Measurements from ENCODE around the gene LHX6. TPM values are rescaled to one million over a fixed set of nuclear protein-coding genes. Genes with fewer than 3 reads are reported as not detected.

Gene LHX6
- total RNA-seq, 4 donors from 2014 or later = 0.68 to 12.7 (median 1.4) TPM; not detected in 1

GRCh38 chr9:122212473-122213004, 16.2 kb downstream of the LHX6 start:
- Histone ChIP-seq H3K27ac (no peak overlapping the region), H3K27me3 (peaks cover 74% of the 10 kb centered on the region), H3K4me1 (peaks cover 11 to 13% (median 11%) of the 10 kb centered on the region in 4 donors), H3K36me3 (no peaks in the 10 kb centered on the region), H3K9me3 (no peaks in the 10 kb centered on the region), H3K4me3 (no peak overlapping the region)
- TF ChIP-seq POLR2A (IDR thresholded peaks at IDR 0.05) (no peak), POLR2AphosphoS5 (IDR thresholded peaks at IDR 0.05) (no peak), CTCF (IDR thresholded peaks at IDR 0.05) (no peak), EP300 (IDR thresholded peaks at IDR 0.05; ENCODE audit: low read depth) (no peak)
- intact Hi-C loops (cut with DNase I; ENCODE audit: low total_unique reads) = no loop called here
- WGBS, 2 donors (ENCODE audit: low coverage in 1 of 2) = 80 to 84% methylated on average over 1 to 7 of the region's 7 CpGs
- no peak for DNase-seq
- in situ Hi-C loops (cut with MboI; ENCODE audit: low pct_ligation_motif_present in 1 of 4, low pct_unique_long_range_greater_than_20kb in 1 of 4, low sequenced_read_pairs in 3 of 4) = no loop called here

GRCh38 chr9:122209451-122209850, 19.3 kb downstream of the LHX6 start:
- Histone ChIP-seq H3K36me3 (no peaks in the 10 kb centered on the region), H3K27me3 (peaks cover 50% of the 10 kb centered on the region), H3K4me1 (peaks cover 11 to 13% (median 11%) of the 10 kb centered on the region in 4 donors), H3K27ac (no peak overlapping the region), H3K9me3 (no peaks in the 10 kb centered on the region), H3K4me3 (no peak overlapping the region)
- in situ Hi-C loops (cut with MboI; ENCODE audit: low pct_ligation_motif_present in 1 of 4, low pct_unique_long_range_greater_than_20kb in 1 of 4, low sequenced_read_pairs in 3 of 4) = no loop called here
- DNase-seq = no peak
- intact Hi-C loops (cut with DNase I; ENCODE audit: low total_unique reads) = no loop called here
- no peak for TF ChIP-seq CTCF (IDR thresholded peaks at IDR 0.05)
- TF ChIP-seq POLR2A (IDR thresholded peaks at IDR 0.05) = no peak
- TF ChIP-seq POLR2AphosphoS5 (IDR thresholded peaks at IDR 0.05) = no peak
- no peak for TF ChIP-seq EP300 (IDR thresholded peaks at IDR 0.05; ENCODE audit: low read depth)
- WGBS, 2 donors (ENCODE audit: low coverage in 1 of 2) = 91% methylated on average over 12 of the region's 12 CpGs; no CpG with 5 or more reads in 1 of the 2 donors

- DNase-seq = no peak
- Histone ChIP-seq H3K27me3 (peaks cover 26% of the 10 kb centered on the region), H3K9me3 (no peaks in the 10 kb centered on the region), H3K36me3 (no peaks in the 10 kb centered on the region), H3K27ac (no peak overlapping the region), H3K4me3 (no peak overlapping the region), H3K4me1 (no peaks in the 10 kb centered on the region)
- intact Hi-C loops (cut with DNase I; ENCODE audit: low total_unique reads) = no loop called here
- no peak for TF ChIP-seq POLR2A (IDR thresholded peaks at IDR 0.05)
- no peak for TF ChIP-seq POLR2AphosphoS5 (IDR thresholded peaks at IDR 0.05)
- no peak for TF ChIP-seq EP300 (IDR thresholded peaks at IDR 0.05; ENCODE audit: low read depth)
- TF ChIP-seq CTCF (IDR thresholded peaks at IDR 0.05) = no peak
- 82% methylated on average over 9 of the region's 9 CpGs; no CpG with 5 or more reads in 1 of the 2 donors for WGBS, 2 donors (ENCODE audit: low coverage in 1 of 2)
- in situ Hi-C loops (cut with MboI; ENCODE audit: low pct_ligation_motif_present in 1 of 4, low pct_unique_long_range_greater_than_20kb in 1 of 4, low sequenced_read_pairs in 3 of 4) = no loop called here
These were observed 21.7 kb downstream of the LHX6 start for GRCh38 chr9:122207096-122207495.

GRCh38 chr9:122206118-122207046, 22.4 kb downstream of the LHX6 start:
- 78 to 87% methylated on average over 4 to 9 of the region's 9 CpGs for WGBS, 2 donors (ENCODE audit: low coverage in 1 of 2)

More at GRCh38 chr9:122206118-122207046, 22.4 kb downstream of the LHX6 start:
- no peaks in the 10 kb centered on the region for H3K9me3 ChIP-seq
- in situ Hi-C loops (cut with MboI; ENCODE audit: low pct_ligation_motif_present in 1 of 4, low pct_unique_long_range_greater_than_20kb in 1 of 4, low sequenced_read_pairs in 3 of 4) (no loop called here), intact Hi-C loops (cut with DNase I; ENCODE audit: low total_unique reads) (no loop called here)
- H3K27me3 ChIP-seq = peaks cover 19% of the 10 kb centered on the region
- TF ChIP-seq POLR2AphosphoS5 (IDR thresholded peaks at IDR 0.05) (no peak), POLR2A (IDR thresholded peaks at IDR 0.05) (no peak), EP300 (IDR thresholded peaks at IDR 0.05; ENCODE audit: low read depth) (no peak), CTCF (IDR thresholded peaks at IDR 0.05) (no peak)
- H3K4me1 ChIP-seq = no peaks in the 10 kb centered on the region
- no peak for DNase-seq
- H3K27ac ChIP-seq = no peak overlapping the region
- no peaks in the 10 kb centered on the region for H3K36me3 ChIP-seq
- no peak overlapping the region for H3K4me3 ChIP-seq
